Suprapubic skin (tissue), 4 donors: Measurements from ENCODE around the gene RARB. TPM values are rescaled to one million over a fixed set of nuclear protein-coding genes. Genes with fewer than 3 reads are reported as not detected.

Source experiments
- DNase-seq, 2 donors: peaks; one replicate each; pipeline ENCODE4 v3.0.0-alpha.2; 2019; ENCODE audit warnings: low spot score in 2 of 2
- H3K27ac ChIP-seq: fragments of 200-600 bp; sonication (generic); one replicate; pipeline ENCODE4 v1.5.1; 2019
- H3K27me3 ChIP-seq: fragments of 200-600 bp; sonication (generic); one replicate; pipeline ENCODE4 v1.5.1; 2019
- H3K36me3 ChIP-seq: fragments of 200-600 bp; sonication (generic); one replicate; pipeline ENCODE4 v1.5.1; 2019
- H3K4me1 ChIP-seq: fragments of 200-600 bp; sonication (generic); one replicate; pipeline ENCODE4 v1.5.1; 2019
- H3K4me3 ChIP-seq: fragments of 200-600 bp; sonication (generic); one replicate; pipeline ENCODE4 v1.5.1; 2019; ENCODE audit warnings: mild to moderate bottlenecking
- H3K9me3 ChIP-seq: fragments of 200-600 bp; sonication (generic); one replicate; pipeline ENCODE4 v1.5.1; 2019
- CTCF ChIP-seq, 2 donors: fragments of 200-600 bp in 1 of 2; fragments of 450-650 bp in 1 of 2; sonication (generic) in 1 of 2; IDR thresholded peaks; one replicate each; pipeline ENCODE4 v1.5.1; 2016 to 2019; ENCODE audit warnings: antibody characterized with exemption in 2 of 2, mild to moderate bottlenecking in 1 of 2, moderate library complexity in 1 of 2
- EP300 ChIP-seq: sonication (generic); formaldehyde crosslinking; IDR thresholded peaks from one replicate; pipeline ENCODE4 v1.6.1; 2017; ENCODE audit warnings: antibody characterized with exemption
- POLR2A ChIP-seq, 2 donors: fragments of 450-650 bp; IDR thresholded peaks; one replicate each; pipeline ENCODE4 v1.6.1; 2017; ENCODE audit warnings: antibody characterized with exemption in 2 of 2, mild to moderate bottlenecking in 2 of 2, moderate library complexity in 2 of 2
- POLR2AphosphoS5 ChIP-seq, 3 donors: sonication (generic); formaldehyde crosslinking; IDR thresholded peaks; one replicate each; pipeline ENCODE4 v1.6.1; 2017; ENCODE audit warnings: antibody characterized with exemption in 3 of 3
- WGBS: methylation state at CpG from one replicate; pipeline ENCODE4 v1.1.5; 2018; 5-methylcytosine and 5-hydroxymethylcytosine counted together
- total RNA-seq, 4 donors: library from RNA; depleted of rRNA; stranded (reverse); fragments of >200 nt; gene quantifications; one replicate each; pipeline ENCODE4 v1.1.0, GENCODE V29; 2016

The RARB gene
- total RNA-seq, 4 donors from 2014 or later = 1.3 to 3.9 (median 1.5) TPM

GRCh38 chr3:25576831-25577454, 148.9 kb downstream of the RARB start:
- Histone ChIP-seq H3K4me3 (no peak overlapping the region), H3K27ac (no peak overlapping the region), H3K9me3 (no peaks in the 10 kb centered on the region), H3K4me1 (no peaks in the 10 kb centered on the region), H3K27me3 (no peaks in the 10 kb centered on the region), H3K36me3 (no peaks in the 10 kb centered on the region)
- WGBS = 83% methylated on average over 15 of the region's 15 CpGs
- TF ChIP-seq POLR2AphosphoS5 (IDR thresholded peaks at IDR 0.05) (no peak), CTCF (IDR thresholded peaks at IDR 0.05) (no peak), POLR2A (IDR thresholded peaks at IDR 0.05) (no peak), EP300 (no peak)
- no peak for DNase-seq

GRCh38 chr3:25578059-25578458, 150.0 kb downstream of the RARB start:
- WGBS = 98% methylated on average over 10 of the region's 10 CpGs
- no peaks in the 10 kb centered on the region for H3K4me1 ChIP-seq
- H3K27me3 ChIP-seq = no peaks in the 10 kb centered on the region
- no peaks in the 10 kb centered on the region for H3K36me3 ChIP-seq
- DNase-seq = no peak
- TF ChIP-seq EP300 (no peak), POLR2AphosphoS5 (IDR thresholded peaks at IDR 0.05) (no peak), CTCF (IDR thresholded peaks at IDR 0.05) (no peak), POLR2A (IDR thresholded peaks at IDR 0.05) (no peak)
- no peak overlapping the region for H3K4me3 ChIP-seq
- H3K9me3 ChIP-seq = no peaks in the 10 kb centered on the region
- H3K27ac ChIP-seq = no peak overlapping the region

DNA sequence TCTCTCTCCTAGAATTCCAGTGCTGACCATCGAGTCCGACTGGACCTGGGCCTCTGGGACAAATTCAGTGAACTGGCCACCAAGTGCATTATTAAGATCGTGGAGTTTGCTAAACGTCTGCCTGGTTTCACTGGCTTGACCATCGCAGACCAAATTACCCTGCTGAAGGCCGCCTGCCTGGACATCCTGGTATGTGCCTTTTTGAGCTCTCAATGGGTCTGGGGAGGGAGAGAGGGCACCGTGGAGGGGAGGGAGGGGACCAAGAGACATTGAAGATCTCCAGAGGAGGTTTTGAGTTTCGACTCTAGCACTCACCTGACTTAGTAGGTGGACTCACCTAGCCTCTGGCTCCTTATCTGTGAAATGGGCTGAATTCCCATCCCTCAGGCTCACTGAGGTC, 152.5 kb downstream of the RARB start:
- Histone ChIP-seq H3K27ac (no peak overlapping the region), H3K36me3 (no peaks in the 10 kb centered on the region), H3K9me3 (no peaks in the 10 kb centered on the region), H3K27me3 (no peaks in the 10 kb centered on the region), H3K4me3 (no peak overlapping the region), H3K4me1 (no peaks in the 10 kb centered on the region)
- WGBS = 92% methylated on average over 7 of the region's 8 CpGs
- TF ChIP-seq POLR2AphosphoS5 (IDR thresholded peaks at IDR 0.05) = no peak
- no peak for TF ChIP-seq EP300
- no peak for TF ChIP-seq CTCF (IDR thresholded peaks at IDR 0.05)
- no peak for TF ChIP-seq POLR2A (IDR thresholded peaks at IDR 0.05)
- no peak for DNase-seq

- no peak overlapping the region for H3K27ac ChIP-seq
- TF ChIP-seq EP300 = no peak
- no peak for TF ChIP-seq POLR2A (IDR thresholded peaks at IDR 0.05)
- no peak for TF ChIP-seq POLR2AphosphoS5 (IDR thresholded peaks at IDR 0.05)
- no peak for TF ChIP-seq CTCF (IDR thresholded peaks at IDR 0.05)
- no peaks in the 10 kb centered on the region for H3K36me3 ChIP-seq
- no peaks in the 10 kb centered on the region for H3K27me3 ChIP-seq
- H3K4me1 ChIP-seq = no peaks in the 10 kb centered on the region
- WGBS = 94% methylated on average over 7 of the region's 7 CpGs
- no peak for DNase-seq
- H3K4me3 ChIP-seq = no peak overlapping the region
- H3K9me3 ChIP-seq = no peaks in the 10 kb centered on the region
Observed at GRCh38 chr3:25581335-25581734, 153.3 kb downstream of the RARB start.

DNA sequence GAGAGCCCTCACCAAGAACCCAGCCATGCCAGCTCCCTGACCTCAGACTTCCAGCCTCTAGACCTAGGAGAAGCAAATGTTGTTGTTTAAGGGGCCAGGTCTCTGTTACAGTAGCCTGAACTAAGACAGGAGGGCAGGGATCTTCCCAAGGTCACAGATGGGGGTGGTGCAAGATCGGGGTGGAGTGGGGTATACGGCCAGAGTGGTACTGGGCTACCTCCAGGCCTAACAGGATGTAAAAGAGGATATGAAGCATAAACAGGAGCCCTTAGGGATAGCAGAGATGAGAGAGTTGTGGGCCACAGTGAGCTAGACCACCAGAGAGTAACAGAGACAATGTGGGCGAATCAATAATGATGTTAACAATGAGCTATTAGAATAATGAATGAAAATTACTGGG, 153.8 kb downstream of the RARB start:
- no peak for DNase-seq
- 95% methylated on average over 3 of the region's 3 CpGs for WGBS
- no peaks in the 10 kb centered on the region for H3K36me3 ChIP-seq
- H3K27me3 ChIP-seq = no peaks in the 10 kb centered on the region
- no peaks in the 10 kb centered on the region for H3K9me3 ChIP-seq
- H3K4me3 ChIP-seq = no peak overlapping the region
- H3K4me1 ChIP-seq = no peaks in the 10 kb centered on the region
- TF ChIP-seq CTCF (IDR thresholded peaks at IDR 0.05) (no peak), POLR2A (IDR thresholded peaks at IDR 0.05) (no peak), EP300 (no peak), POLR2AphosphoS5 (IDR thresholded peaks at IDR 0.05) (no peak)
- no peak overlapping the region for H3K27ac ChIP-seq
